HG02763 (cell line): ENCODE measurements around the gene MID1.

Source experiments
- ATAC-seq: cut with Tn5 transposase; IDR thresholded peaks from one replicate; pipeline ENCODE4 v1.9.1; 2021; ENCODE audit warnings: mild to moderate bottlenecking, moderate library complexity; ENCODE audit not compliant: unreplicated experiment

The MID1 gene

DNA sequence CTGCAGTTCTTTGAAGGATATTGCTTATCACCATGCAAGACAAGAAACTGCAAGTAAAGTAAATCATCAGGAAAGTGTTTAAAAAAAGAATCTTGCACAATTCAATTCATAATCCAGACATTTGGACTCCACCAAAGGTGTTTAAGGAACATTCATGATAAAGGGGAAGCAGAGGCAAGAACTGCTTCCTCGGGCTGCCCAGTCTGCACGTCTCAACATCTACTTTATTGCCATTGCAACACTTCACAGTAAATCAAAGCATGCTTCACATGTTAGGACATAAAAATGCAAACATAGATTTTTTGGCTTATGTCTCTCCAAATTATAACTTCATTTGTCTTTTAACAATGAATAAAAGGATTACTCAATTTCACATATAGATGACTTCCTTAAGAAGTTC lies 42.5 kb downstream of the MID1 start:
- no peak for ATAC-seq

DNA sequence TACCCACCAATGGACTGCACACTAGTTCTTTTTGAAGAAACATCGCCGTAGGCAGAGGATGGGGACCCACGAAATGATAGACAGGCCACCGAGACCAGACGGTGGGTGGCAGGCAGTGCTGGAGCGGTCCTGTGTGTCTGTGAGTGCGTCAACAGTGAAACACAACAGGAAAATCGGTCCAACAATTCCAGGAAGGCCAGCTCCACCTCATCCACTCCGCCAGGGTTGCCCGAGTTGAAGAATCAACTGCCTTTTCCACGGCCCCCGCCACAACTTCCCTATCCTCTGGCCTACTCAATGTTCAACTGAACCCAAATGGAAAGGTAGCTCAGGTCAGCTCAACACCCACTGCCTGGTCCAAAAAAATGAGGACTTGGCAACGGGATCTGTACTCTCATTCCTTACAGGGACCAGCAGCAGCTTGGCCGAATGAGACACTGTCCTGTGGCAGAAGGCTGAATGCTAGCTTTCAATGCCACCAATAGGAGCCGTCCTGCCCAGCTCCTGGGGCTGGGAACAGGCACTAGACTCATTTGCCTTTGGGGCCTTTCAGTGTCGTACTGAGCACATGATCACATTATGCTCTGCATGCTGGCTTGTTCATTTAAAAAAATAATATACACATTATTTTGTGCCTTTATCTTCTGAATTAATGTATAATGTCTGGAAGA lies 43.5 kb downstream of the MID1 start:
- no peak for ATAC-seq

DNA sequence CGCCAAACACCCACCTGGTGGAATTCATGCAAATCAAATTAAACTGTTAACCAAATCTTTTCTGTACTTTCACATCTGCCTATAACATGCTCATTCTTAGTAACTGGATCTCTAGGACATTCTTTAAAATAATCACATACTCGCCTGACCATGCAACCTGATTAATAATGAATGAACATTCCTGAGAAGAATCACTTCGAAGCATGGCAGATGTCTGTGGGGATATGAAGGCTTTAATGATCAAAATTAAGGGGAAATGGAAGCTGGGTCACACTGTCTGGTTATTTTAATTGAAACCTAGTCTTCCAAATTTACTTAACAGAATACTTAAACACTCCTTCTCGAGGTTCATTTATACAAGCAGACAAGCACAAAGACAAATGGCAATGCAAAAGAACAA lies 44.2 kb downstream of the MID1 start:
- no peak for ATAC-seq

DNA sequence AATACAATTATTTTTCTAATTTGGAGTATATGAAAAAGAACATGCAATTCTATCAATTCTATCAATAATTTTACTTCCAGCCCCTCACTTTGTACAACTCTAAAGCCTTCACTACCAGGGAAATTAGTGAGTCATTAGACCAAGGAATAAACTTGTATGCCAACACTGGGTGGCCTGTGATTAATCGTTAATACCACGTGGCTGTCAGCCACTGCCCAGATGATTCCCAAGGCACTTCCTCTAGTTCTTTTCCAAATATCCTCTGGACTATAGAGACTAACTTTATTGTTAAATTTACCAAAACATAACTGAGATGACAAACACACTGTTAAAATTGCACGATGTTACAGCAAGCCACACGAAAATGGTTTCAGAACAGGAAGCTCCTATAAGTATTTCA lies 45.7 kb downstream of the MID1 start:
- ATAC-seq, result no peak

DNA sequence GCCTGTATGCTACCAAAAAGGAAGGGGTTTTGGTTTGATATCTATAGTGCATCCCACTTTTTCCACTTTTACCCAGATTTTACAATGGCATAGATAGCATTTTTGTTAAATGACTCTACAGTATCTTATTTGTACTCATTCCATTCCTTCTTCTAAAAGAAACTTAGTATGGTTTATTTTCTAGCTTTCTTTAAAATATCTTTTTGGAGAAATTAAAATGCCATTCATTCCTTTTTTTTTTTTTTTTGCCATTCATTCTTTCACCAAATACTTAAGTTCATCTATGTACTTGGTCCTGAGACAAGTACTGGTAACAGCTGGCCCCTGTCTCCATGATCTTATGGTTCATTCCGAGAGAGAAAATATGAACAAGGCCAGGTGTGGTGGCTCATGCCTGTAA lies 49.1 kb downstream of the MID1 start:
- ATAC-seq, result no peak

DNA sequence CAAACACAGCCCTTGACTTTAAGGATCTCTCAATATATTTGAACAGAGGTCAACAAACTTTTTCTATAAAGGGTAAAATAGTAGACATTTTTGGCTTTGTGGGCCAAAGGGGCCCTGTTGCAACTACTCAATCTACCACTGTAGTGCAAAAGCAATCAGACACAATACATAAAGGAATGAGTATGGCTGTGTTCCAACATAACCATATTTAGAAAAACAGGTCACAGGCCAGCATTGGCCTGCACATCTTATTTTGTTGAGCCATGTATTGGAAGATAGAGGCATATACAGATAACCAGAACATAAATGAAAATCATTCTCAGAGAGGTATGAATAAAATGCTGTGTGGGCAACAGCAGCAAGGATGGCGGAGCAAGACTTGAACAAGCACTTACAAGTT lies 49.8 kb downstream of the MID1 start:
- ATAC-seq, result no peak

DNA sequence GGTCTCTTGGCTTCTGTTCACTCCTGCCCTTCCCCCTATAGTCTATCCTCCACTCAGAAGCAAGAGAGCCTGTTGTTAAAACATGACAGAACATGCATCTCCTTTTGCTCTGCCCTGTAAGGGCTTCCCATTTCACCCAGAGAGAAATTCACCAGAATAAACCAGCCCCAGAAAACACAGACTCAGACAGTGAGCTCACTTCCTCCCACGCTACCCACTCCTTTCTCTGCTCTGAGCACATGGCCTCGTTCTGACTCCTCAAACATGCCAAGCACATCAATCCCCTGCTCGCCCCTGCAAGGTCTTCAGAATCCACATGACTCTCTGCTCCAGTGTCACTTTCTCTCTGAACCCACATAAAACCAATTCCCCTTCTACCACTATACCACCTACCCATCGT lies 50.4 kb downstream of the MID1 start:
- no peak for ATAC-seq

DNA sequence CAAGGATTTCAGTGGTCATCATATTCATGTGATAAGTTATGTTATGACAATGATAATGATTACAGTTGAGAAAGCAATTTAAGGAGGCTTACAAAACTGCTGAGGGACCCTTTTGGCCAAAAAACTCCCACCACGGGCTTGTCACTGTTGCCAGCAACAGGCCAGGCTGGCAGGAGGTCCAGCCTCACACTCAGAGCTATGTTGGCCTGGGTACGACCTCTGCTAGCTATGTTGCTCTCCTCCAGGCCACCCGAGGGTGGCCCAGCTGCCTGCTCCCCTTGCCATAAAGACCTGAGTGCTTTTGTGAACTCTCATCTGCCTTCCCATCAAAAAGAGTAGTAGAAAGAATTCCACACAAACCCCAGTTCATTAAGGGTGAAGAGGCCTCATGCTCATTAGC lies 52.0 kb downstream of the MID1 start:
- ATAC-seq, result no peak

DNA sequence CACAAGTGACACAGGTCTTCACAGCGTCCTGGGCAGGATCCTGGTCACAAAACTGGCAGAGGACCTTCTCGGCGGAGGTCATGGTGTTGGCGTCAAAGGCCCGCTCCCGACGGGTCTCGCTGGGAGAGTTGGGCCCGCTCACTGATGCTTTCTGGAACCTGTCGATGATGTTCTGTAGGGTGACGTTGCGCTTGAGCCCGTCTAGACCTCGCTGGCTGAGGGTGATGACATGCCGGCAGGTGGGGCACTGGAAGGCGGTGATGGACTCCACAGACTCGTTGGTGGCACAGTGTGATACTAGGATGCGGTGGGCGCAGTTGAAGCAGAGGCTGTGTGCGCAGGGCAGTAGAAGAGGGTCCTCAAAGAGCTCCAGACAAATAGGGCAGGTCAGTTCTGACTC lies 53.2 kb downstream of the MID1 start:
- no peak for ATAC-seq

DNA sequence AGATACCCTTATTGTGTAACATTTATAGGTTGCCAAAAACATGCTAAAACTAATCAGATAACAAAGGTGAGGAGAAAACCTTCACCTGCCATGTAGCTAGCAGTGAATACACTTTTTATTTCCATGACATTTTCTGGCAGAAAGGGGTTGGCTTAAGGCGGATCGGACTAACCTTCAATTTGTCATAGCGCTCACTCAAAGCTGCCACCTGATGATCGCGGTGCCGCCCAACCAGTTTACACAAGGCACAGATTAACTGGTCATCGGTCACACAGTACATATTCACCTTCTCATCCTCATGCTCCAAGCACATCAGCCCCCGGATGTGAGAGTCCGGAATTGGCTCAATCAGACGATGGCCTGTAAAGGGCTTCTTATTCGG lies 53.7 kb downstream of the MID1 start:
- no peak for ATAC-seq

DNA sequence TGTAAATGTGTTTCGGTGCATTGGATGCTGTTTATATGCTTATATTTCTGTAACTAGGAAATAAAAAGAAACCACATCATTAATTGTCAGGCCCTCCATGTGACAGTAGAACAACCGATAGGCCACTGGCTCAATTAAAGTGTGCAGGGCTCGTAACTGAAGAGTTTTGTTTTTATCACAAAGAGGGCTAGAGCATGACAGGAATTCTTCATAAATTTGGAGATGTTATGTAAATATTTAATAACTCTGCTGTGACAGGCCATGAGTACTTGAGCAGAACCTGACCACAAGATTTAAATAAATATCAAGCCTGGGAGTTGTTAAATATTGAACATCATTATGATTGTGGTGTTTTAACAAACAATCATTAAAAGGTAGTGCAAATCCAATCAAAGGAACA lies 55.9 kb downstream of the MID1 start:
- ATAC-seq, result no peak

DNA sequence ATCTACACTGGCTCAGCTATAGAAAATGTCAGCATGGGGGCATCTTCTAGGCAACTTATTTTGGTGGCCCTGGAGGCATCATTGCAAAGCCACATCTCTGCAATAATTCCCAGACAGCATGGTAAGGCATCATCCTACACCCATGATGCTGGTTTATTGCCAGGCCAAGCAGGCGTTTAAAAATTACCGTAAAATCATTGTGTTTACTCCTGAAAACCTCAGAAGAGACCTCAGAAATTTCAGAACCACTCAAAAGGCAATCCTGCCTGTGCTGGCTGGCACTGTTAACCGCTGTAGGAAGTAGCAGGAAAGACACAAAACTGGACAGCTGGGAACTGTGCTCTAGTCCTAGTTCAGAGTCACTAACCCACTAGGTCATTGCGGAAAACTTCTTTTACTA lies 63.2 kb downstream of the MID1 start:
- ATAC-seq, result no peak

DNA sequence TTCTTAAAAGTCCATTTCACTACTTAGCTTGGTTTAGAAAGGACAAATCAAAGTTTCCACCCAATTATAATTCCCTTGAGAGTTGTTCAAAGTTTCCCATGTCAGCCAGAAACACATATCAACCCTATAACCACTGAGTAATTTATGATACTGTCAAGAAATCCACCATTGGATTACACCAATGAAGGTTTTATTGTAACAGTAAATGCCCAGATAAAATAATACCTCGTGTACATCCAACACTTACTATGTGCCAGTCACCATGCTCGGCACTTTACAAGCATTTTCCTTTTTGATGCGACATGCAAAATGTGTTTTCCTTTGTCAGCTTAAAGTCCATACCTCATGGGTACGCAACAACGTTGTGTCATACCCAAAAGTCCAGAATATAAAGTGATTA lies 64.0 kb downstream of the MID1 start:
- no peak for ATAC-seq

DNA sequence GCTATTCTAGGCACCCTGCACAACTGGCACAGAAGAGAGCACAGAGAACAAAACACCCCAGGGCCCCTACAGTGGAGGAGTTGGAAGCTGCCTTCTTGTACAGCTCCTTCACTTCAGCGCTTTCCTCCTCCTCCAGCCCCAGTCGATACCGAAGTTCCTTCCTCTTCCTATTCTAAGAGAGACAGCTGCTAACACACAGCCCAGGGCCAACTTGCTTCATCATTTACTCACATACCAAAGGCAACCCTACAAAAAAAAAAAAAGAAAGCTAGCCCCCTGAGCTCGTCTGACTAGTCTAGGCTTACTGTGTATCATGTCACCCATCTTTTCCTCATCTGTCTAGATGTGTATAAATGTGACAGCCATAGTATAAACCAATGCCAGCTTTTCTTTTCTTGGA lies 64.5 kb downstream of the MID1 start:
- ATAC-seq, result no peak

DNA sequence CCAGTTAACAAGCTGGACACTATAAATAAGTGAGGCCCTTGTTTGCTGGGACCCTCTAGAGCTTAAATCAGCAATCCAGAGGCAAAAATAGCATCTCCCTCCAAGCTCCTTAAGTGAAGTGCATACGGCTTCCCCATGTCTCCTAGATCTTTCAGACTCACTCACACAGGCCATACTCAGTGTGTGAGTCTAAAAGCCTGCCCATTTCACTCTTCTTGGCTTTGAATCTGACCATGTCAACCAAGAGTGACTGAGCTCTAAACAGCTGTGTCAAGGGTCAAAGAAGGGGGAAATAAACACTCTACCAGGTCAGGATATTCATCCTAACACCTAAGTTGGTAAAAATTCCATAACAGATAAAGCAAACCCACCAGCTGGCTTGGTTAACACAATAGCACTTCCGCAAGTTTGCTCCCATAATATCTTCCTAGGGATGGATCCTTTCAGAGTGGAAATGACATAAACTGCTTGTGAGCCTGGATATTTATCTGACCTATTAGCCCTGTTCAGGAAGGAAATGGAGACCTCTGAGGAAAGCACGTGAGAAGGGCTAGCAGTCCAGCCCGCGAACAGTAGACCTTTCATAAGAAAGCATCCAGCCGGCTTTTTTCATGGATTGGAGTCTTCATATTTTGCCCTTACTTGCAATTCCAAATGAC lies 65.6 kb downstream of the MID1 start:
- no peak for ATAC-seq

DNA sequence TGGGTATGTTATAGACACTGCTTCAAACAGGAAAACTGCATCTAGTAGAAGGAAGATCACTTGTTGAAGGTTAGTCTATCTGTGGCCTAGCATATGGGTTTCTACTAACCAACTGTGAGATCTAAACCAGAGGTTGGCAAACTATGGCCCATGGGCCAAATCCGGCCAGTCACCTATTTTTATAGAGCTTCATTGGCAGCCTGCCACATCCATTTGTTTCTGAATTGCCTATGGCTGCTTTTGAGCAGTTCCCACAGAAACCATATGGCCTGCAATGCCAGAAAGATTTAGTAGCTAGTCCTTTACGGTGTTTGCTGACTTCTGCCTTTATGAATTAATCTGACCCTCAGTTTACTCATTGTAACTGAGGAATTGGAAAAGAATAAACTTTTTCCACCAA lies 71.1 kb downstream of the MID1 start:
- ATAC-seq, result no peak

DNA sequence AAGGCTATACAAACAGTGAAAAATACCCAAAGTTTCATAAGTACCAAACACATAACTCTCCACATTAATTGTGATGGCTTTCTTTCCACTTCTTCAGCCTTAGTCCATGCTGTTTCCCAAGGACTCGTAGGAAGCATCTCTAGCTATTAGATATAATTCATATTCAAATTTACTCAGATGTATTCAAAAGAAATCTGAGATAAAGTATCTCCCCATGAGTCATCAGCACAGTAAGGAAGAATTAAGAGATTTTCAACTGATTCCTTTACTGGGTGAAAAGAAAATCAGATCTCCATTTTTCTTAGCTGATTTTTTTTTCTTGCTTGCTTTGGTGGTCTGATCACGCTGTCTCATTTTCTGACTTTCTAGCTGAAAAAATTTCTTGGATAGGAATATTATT lies 71.7 kb downstream of the MID1 start:
- ATAC-seq, result no peak

DNA sequence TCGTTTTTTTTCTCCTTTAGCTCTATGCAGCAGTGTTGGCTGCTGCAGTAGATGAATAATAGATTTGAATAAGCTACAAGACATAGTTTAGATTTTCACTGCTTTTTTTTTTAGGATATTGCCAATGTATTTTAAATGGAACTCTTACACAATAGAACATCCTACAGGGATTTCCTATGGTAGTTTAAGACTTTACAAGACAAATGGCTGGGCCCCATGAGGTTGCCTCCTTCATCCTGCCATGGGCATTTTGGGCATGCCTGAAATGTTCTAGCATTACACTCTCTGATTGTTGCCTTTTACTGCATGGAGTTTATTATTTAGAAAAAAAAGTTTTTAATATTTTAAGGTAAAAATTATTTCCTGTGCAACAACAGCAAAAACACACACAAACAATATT lies 74.5 kb downstream of the MID1 start:
- ATAC-seq, result no peak

DNA sequence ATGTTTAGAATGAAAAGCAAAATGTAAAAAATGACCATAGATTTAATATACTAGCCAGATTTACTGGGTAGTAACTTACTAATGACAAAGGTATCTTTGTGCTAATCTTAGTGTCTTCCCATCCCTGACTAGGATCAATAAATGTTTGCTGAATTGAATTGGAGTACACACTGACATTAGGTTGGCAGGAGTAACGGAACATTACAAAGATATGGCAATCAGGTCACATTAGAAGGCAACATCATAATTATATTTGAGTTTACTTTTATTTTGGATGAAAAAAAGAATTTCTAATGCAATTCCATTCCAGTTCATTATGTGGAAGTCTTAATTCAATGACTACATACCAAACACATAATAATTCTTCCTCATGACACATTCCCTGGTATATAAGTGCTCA lies 77.8 kb downstream of the MID1 start:
- ATAC-seq, result no peak

DNA sequence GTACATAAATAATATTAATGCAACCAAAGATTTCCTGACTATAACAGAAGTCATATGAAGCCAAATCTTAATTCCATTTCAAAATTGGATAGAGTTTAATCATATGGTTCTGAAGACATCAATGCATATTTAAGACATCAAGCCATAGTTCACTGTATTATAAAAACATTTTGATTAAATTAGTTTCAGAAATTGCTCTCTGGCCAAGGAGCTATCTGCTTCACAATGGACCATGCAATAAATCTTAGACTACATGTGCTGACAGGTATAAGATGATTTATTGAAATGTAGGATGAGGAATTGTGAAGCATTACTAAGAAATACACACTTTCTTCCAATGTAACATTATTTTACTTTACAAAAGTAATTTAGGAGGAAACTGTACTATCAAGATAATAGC lies 81.6 kb downstream of the MID1 start:
- no peak for ATAC-seq

DNA sequence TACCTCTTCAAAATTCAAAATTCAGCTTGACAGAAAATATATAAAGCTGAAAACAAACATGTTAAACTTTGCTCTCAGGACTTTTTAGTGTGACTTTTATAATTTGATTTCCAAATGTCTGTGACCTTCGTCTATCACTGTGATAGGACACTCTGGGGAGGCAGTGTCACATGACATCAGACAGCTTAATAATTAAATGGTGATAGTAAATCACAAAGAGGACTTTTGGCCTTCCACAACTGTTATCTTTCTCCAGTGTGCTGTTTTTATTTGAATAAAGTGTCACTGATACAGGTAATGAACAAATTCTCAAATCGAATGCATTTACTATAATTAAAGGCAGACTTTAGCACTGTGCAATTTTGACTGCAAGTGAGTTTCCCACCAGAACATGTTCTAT lies 83.1 kb downstream of the MID1 start:
- no peak for ATAC-seq

DNA sequence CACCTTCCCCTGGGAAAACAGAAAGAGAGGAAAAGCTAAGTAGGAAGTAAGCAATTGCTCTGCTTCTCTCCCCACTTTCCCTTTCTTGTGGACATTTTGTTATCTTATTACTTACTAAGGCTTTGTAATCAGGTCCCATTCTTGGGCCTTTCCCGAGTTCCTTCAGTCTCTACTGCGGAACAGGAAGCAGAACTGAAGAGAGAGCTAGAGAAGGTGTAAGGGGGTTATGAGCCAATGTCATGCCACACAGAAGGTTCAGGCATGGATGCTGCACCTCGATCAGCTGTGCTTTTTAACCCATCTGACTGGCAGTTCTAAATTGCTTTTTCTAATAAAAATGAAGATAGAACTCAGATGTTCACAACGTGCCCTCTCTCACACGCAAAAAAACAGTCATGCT lies 83.6 kb downstream of the MID1 start:
- ATAC-seq, result no peak

DNA sequence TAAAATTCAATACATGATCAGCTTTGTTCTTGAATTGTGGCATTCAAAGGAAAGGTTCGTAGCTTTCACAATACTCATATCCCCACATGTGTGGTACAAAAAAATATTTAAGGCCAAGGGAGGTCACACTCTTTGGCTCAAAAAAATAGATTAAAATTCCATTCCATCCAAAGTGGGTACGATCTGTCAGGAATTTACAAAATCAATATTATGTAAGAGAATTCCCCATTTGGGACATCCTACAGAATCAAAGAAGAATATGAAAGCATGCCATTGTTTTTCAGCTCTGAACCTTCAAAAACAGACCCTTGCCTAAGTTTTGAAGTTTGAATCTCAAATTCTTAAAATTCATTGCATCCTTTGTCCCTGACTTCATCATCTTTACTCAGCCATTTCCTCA lies 85.8 kb downstream of the MID1 start:
- no peak for ATAC-seq
